Suprapubic skin (tissue), 4 donors: ENCODE measurements around the gene RASL10A.

Experiments used
- CTCF ChIP-seq, 2 donors: fragments of 200-600 bp in 1 of 2; fragments of 450-650 bp in 1 of 2; sonication (generic) in 1 of 2; IDR thresholded peaks; one replicate each; pipeline ENCODE4 v1.5.1; 2016 to 2019; ENCODE audit warnings: antibody characterized with exemption in 2 of 2, mild to moderate bottlenecking in 1 of 2, moderate library complexity in 1 of 2
- EP300 ChIP-seq: sonication (generic); formaldehyde crosslinking; IDR thresholded peaks from one replicate; pipeline ENCODE4 v1.6.1; 2017; ENCODE audit warnings: antibody characterized with exemption
- POLR2A ChIP-seq, 2 donors: fragments of 450-650 bp; IDR thresholded peaks; one replicate each; pipeline ENCODE4 v1.6.1; 2017; ENCODE audit warnings: antibody characterized with exemption in 2 of 2, mild to moderate bottlenecking in 2 of 2, moderate library complexity in 2 of 2
- POLR2AphosphoS5 ChIP-seq, 3 donors: sonication (generic); formaldehyde crosslinking; IDR thresholded peaks; one replicate each; pipeline ENCODE4 v1.6.1; 2017; ENCODE audit warnings: antibody characterized with exemption in 3 of 3

GRCh38 chr22:29275819-29276565, 39.5 kb downstream of the RASL10A start:
- no peak for TF ChIP-seq CTCF (IDR thresholded peaks at IDR 0.05)
- no peak for TF ChIP-seq POLR2A (IDR thresholded peaks at IDR 0.05)
- TF ChIP-seq EP300: no peak
- no peak for TF ChIP-seq POLR2AphosphoS5 (IDR thresholded peaks at IDR 0.05)
